ENCODE results near the gene RPL41. TPM values are rescaled to one million over a fixed set of nuclear protein-coding genes. Genes with fewer than 3 reads are reported as not detected.

RPL41 gene
- total RNA-seq, 1 experiment from 2014 or later: 2,379 TPM

GRCh38 chr12:56143217-56143616 lies 26.8 kb downstream of the RPL41 start:
- Mint-ChIP-seq H3K9me3 (ENCODE audit: low read depth, unreplicated experiment) (no peaks in the 10 kb centered on the region), H3K36me3 (ENCODE audit: insufficient read depth, unreplicated experiment) (peaks cover 44% of the 10 kb centered on the region), H3K27ac (ENCODE audit: unreplicated experiment) (no peak overlapping the region), H3K27me3 (ENCODE audit: unreplicated experiment) (no peaks in the 10 kb centered on the region), H3K4me3 (ENCODE audit: low read depth, unreplicated experiment) (no peak overlapping the region), H3K4me1 (ENCODE audit: low read depth, unreplicated experiment) (no peaks in the 10 kb centered on the region)
- intact Hi-C loops (cut with micrococcal nuclease; ENCODE audit: unreplicated experiment): no loop called here
- TF ChIP-seq CTCF (IDR thresholded peaks at IDR 0.05; ENCODE audit: unreplicated experiment): no peak
- no peak for DNase-seq
- CTCF ChIA-PET: no interaction called here
- no TSS peak for BruUV-seq (replicated peaks)

- DNase-seq: no peak
- Mint-ChIP-seq H3K4me3 (ENCODE audit: low read depth, unreplicated experiment) (no peak overlapping the region), H3K36me3 (ENCODE audit: insufficient read depth, unreplicated experiment) (peaks cover 38% of the 10 kb centered on the region)
Measured at GRCh38 chr12:56143870-56144269, 27.4 kb downstream of the RPL41 start.

GRCh38 chr12:56145217-56145616 lies 28.8 kb downstream of the RPL41 start:
- H3K4me3 Mint-ChIP-seq (ENCODE audit: low read depth, unreplicated experiment): no peak overlapping the region
- H3K4me1 Mint-ChIP-seq (ENCODE audit: low read depth, unreplicated experiment): no peaks in the 10 kb centered on the region
- H3K9me3 Mint-ChIP-seq (ENCODE audit: low read depth, unreplicated experiment): no peaks in the 10 kb centered on the region
- intact Hi-C loops (cut with micrococcal nuclease; ENCODE audit: unreplicated experiment): no loop called here
- DNase-seq: no peak
- H3K36me3 Mint-ChIP-seq (ENCODE audit: insufficient read depth, unreplicated experiment): peaks cover 25% of the 10 kb centered on the region
- H3K27ac Mint-ChIP-seq (ENCODE audit: unreplicated experiment): no peak overlapping the region
- H3K27me3 Mint-ChIP-seq (ENCODE audit: unreplicated experiment): no peaks in the 10 kb centered on the region
- BruUV-seq (replicated peaks): no TSS peak
- no peak for TF ChIP-seq CTCF (IDR thresholded peaks at IDR 0.05; ENCODE audit: unreplicated experiment)
- CTCF ChIA-PET: no interaction called here

More at GRCh38 chr12:56143870-56144269, 27.4 kb downstream of the RPL41 start:
- CTCF ChIA-PET: interaction anchor here (0.6 to 0.7 kb wide), 2 partner anchors 16 to 335 kb away, joined by 3 read pairs; partner anchors contain the start of gene ESYT1
- BruUV-seq (replicated peaks): no TSS peak
- Mint-ChIP-seq H3K4me1 (ENCODE audit: low read depth, unreplicated experiment) (no peaks in the 10 kb centered on the region), H3K27ac (ENCODE audit: unreplicated experiment) (no peak overlapping the region), H3K9me3 (ENCODE audit: low read depth, unreplicated experiment) (no peaks in the 10 kb centered on the region), H3K27me3 (ENCODE audit: unreplicated experiment) (no peaks in the 10 kb centered on the region)
- intact Hi-C loops (cut with micrococcal nuclease; ENCODE audit: unreplicated experiment): no loop called here
- no peak for TF ChIP-seq CTCF (IDR thresholded peaks at IDR 0.05; ENCODE audit: unreplicated experiment)

- no TSS peak for BruUV-seq (replicated peaks)
- Mint-ChIP-seq H3K27me3 (ENCODE audit: unreplicated experiment) (no peaks in the 10 kb centered on the region), H3K4me1 (ENCODE audit: low read depth, unreplicated experiment) (peaks cover 14% of the 10 kb centered on the region), H3K36me3 (ENCODE audit: insufficient read depth, unreplicated experiment) (peaks cover 36% of the 10 kb centered on the region), H3K27ac (ENCODE audit: unreplicated experiment) (no peak overlapping the region), H3K9me3 (ENCODE audit: low read depth, unreplicated experiment) (no peaks in the 10 kb centered on the region), H3K4me3 (ENCODE audit: low read depth, unreplicated experiment) (no peak overlapping the region)
- TF ChIP-seq CTCF (IDR thresholded peaks at IDR 0.05; ENCODE audit: unreplicated experiment): no peak
- intact Hi-C loops (cut with micrococcal nuclease; ENCODE audit: unreplicated experiment): no loop called here
- CTCF ChIA-PET: no interaction called here
- DNase-seq: no peak
Measured at GRCh38 chr12:56146492-56147460, 30.3 kb downstream of the RPL41 start.
